CD4-positive, alpha-beta T cell (primary cell): ENCODE results near the gene CENPS. TPM values are rescaled to one million over a fixed set of nuclear protein-coding genes. Genes with fewer than 3 reads are reported as not detected.

Source experiments
- ATAC-seq: fragments of 200-7000 bp; cut with Tn5 transposase; one replicate; pipeline ENCODE4 v1.10.0; 2022; ENCODE audit warnings: mild to moderate bottlenecking; ENCODE audit not compliant: poor library complexity
- CTCF ChIA-PET: fragments of 350-600 bp; sonication (Branson Sonifier 250); formaldehyde crosslinking; loops from one replicate; lab custom pipeline; 2021; ENCODE audit warnings: antibody characterized with exemption, inconsistent platforms; lab: Charles Lee
- POLR2A ChIA-PET: fragments of 350-600 bp; sonication (Branson Sonifier 250); formaldehyde crosslinking; loops from one replicate; lab custom pipeline; 2021; ENCODE audit warnings: antibody characterized with exemption, inconsistent platforms; lab: Charles Lee
- DNase-seq, 14 experiments: peaks; one replicate each; pipeline ENCODE4 v3.0.0-alpha.2; 2013 to 2020; ENCODE audit warnings: mixed read lengths in 2 of 14
- H3K27ac ChIP-seq, 2 donors: one replicate each; pipeline versions ENCODE4 v1.5.1 to v1.7.0; 2013; ENCODE audit warnings: low read length in 2 of 2, low read depth in 1 of 2, mild to moderate bottlenecking in 1 of 2
- H3K27me3 ChIP-seq, 2 experiments: 1 replicate in 1 of 2; 2 replicates in 1 of 2; pipeline versions ENCODE4 v1.6.1 to v1.7.0; 2013; ENCODE audit warnings: low read length in 2 of 2, control low read depth in 1 of 2, mild to moderate bottlenecking in 1 of 2, moderate library complexity in 1 of 2; ENCODE audit not compliant: insufficient read depth in 2 of 2, control insufficient read depth in 1 of 2
- H3K36me3 ChIP-seq: one replicate; pipeline ENCODE4 v1.6.1; 2013; ENCODE audit warnings: low read length, control low read depth; ENCODE audit not compliant: insufficient read depth
- H3K4me1 ChIP-seq: one replicate; pipeline ENCODE4 v1.6.1; 2013; ENCODE audit warnings: low read length, control low read depth; ENCODE audit not compliant: insufficient read depth
- H3K4me3 ChIP-seq: one replicate; pipeline ENCODE4 v1.5.1; 2013; ENCODE audit warnings: mild to moderate bottlenecking, low read length, moderate library complexity
- H3K9me3 ChIP-seq, 2 experiments: 1 replicate in 1 of 2; 2 replicates in 1 of 2; pipeline versions ENCODE4 v1.6.1 to v1.7.0; 2013; ENCODE audit warnings: low read length in 2 of 2, mild to moderate bottlenecking in 2 of 2, control low read depth in 1 of 2, moderate library complexity in 1 of 2; ENCODE audit not compliant: control insufficient read depth in 1 of 2, insufficient read depth in 1 of 2
- H3K27ac Mint-ChIP-seq: one replicate; pipeline ENCODE4 v1.8.0; 2020; ENCODE audit warnings: mixed read lengths
- H3K27me3 Mint-ChIP-seq: one replicate; pipeline ENCODE4 v1.8.0; 2021; ENCODE audit warnings: mixed read lengths
- H3K36me3 Mint-ChIP-seq: one replicate; pipeline ENCODE4 v1.8.0; 2021; ENCODE audit warnings: low read depth, mixed read lengths
- H3K4me1 Mint-ChIP-seq: one replicate; pipeline ENCODE4 v1.8.0; 2021; ENCODE audit warnings: low read depth, mixed read lengths
- H3K4me3 Mint-ChIP-seq: one replicate; pipeline ENCODE4 v1.8.0; 2020; ENCODE audit warnings: mild to moderate bottlenecking, mixed read lengths
- H3K9me3 Mint-ChIP-seq: one replicate; pipeline ENCODE4 v1.8.0; 2020; ENCODE audit warnings: mixed read lengths
- CTCF ChIP-seq: fragments of 200-600 bp; IDR thresholded peaks from one replicate; pipeline ENCODE4 v1.8.0; 2022; ENCODE audit warnings: antibody characterized with exemption, mild to moderate bottlenecking
- intact Hi-C, 2 experiments: fragments of 100-400 bp; cut with DNase I in 1 of 2; cut with micrococcal nuclease in 1 of 2; formaldehyde crosslinking; loops; one replicate each; pipeline versions ENCODE4 v1.15.1 to v1.9.0; 2023 to 2025; cut with DNase I, micrococcal nuclease
- total RNA-seq, 174 experiments: library from RNA in 2 of 174; stranded (reverse) in 2 of 174; gene quantifications; one replicate each; pipeline ENCODE4 v1.2.3 and lab custom pipeline; 2021 to 2026

The CENPS gene
- total RNA-seq, 2 experiments from 2014 or later, result 3.7 to 4.0 TPM

DNA sequence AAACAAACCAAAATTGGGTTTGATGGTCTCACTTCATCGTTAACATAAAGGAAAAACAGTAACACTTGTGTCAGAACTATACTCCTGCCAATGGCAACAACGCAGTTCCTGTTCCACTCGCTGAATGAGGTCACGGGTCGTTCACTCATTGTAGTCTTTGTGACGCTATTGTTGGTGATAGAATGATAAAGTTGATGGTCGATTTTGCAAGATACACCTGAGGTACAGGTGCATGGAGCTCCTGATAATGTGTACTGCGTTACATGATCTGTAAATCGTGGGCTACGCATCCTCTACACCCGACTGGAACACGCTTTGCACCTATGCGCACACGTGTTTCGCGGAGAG is 391 bp upstream of the CENPS start:
- H3K4me1 ChIP-seq, result peaks cover 26% of the 10 kb centered on the region
- DNase-seq (peak in 6 of 14 experiments; percentile 8 to 66 (median 50)), ATAC-seq (peak; percentile 31)
- intact Hi-C loops, result loop anchor here (1.0 to 5.0 kb wide), 10 partner anchors 31 to 938 kb away; partner anchors contain the start of genes DFFA (in 1 of the 2), LZIC (in 1 of the 2), NMNAT1 (in 1 of the 2) and PGD (in 1 of the 2)
- Mint-ChIP-seq H3K9me3 (no peaks in the 10 kb centered on the region), H3K4me3 (peak overlapping the region; percentile 94), H3K36me3 (peaks cover 6% of the 10 kb centered on the region), H3K27me3 (no peaks in the 10 kb centered on the region), H3K4me1 (peaks cover 23% of the 10 kb centered on the region), H3K27ac (peak overlapping the region; percentile 92)
- H3K9me3 ChIP-seq, result no peaks in the 10 kb centered on the region
- TF ChIP-seq CTCF, result no peak
- ChIA-PET POLR2A (interaction anchor here (0.6 to 2.2 kb wide), 7 partner anchors 21 to 801 kb away, joined by 3 to 20 read pairs (median 4); partner anchors contain the start of genes KIF1B and PEX14), CTCF (interaction anchor here (0.6 to 3.0 kb wide), 17 partner anchors 12 to 1005 kb away, joined by 3 to 35 read pairs (median 4); partner anchors contain the start of genes DFFA, KIF1B, PEX14 and PGD)
- no peaks in the 10 kb centered on the region for H3K27me3 ChIP-seq
- peak overlapping the region; percentile 71 for H3K4me3 ChIP-seq
- H3K27ac ChIP-seq, result peak overlapping the region; percentile 30 to 65
- H3K36me3 ChIP-seq, result no peaks in the 10 kb centered on the region

GRCh38 chr1:10431070-10431730 is 967 bp downstream of the CENPS start:
- peak overlapping the region; percentile 92 for H3K27ac Mint-ChIP-seq
- H3K4me1 Mint-ChIP-seq, result peaks cover 23% of the 10 kb centered on the region
- H3K36me3 Mint-ChIP-seq, result peaks cover 6% of the 10 kb centered on the region
- peak in 2 of 14 experiments; percentile 14 to 59 for DNase-seq
- no peaks in the 10 kb centered on the region for H3K9me3 Mint-ChIP-seq
- H3K4me3 Mint-ChIP-seq, result peak overlapping the region; percentile 94
- ChIA-PET CTCF (interaction anchor here (0.6 to 3.0 kb wide), 6 partner anchors 31 to 581 kb away, joined by 3 to 35 read pairs (median 14); partner anchors contain the start of genes KIF1B, PGD and TARDBP), POLR2A (interaction anchor here (0.8 to 2.2 kb wide), 6 partner anchors 30 to 221 kb away, joined by 3 to 20 read pairs (median 6); partner anchors contain the start of genes DFFA, KIF1B, PEX14 and PGD)
- intact Hi-C loops, result loop anchor here in 1 of 2 experiments (2.0 to 5.0 kb wide), 2 partner anchors 436 to 804 kb away; no protein-coding TSS in a partner anchor
- Histone ChIP-seq H3K36me3 (no peaks in the 10 kb centered on the region), H3K27ac (peak overlapping the region in 1 of 2 donors; percentile 65), H3K9me3 (no peaks in the 10 kb centered on the region), H3K4me1 (peaks cover 26% of the 10 kb centered on the region), H3K27me3 (no peaks in the 10 kb centered on the region), H3K4me3 (peak overlapping the region; percentile 71)
- no peaks in the 10 kb centered on the region for H3K27me3 Mint-ChIP-seq
- ATAC-seq, result peak; percentile 5
- no peak for TF ChIP-seq CTCF

- no peaks in the 10 kb centered on the region for H3K27me3 ChIP-seq
- no peak for TF ChIP-seq CTCF
- no peak for ATAC-seq
- ChIA-PET CTCF (interaction anchor here (1.7 kb wide), 1 partner anchor 62 kb away, joined by 5 read pairs; no protein-coding TSS in a partner anchor), POLR2A (no interaction called here)
- H3K4me1 Mint-ChIP-seq, result peaks cover 20% of the 10 kb centered on the region
- H3K36me3 ChIP-seq, result no peaks in the 10 kb centered on the region
- no peak overlapping the region for H3K4me3 ChIP-seq
- no peaks in the 10 kb centered on the region for H3K9me3 Mint-ChIP-seq
- intact Hi-C loops, result loop anchor here in 1 of 2 experiments (5.0 kb wide), 1 partner anchor 806 kb away; no protein-coding TSS in a partner anchor
- H3K27ac Mint-ChIP-seq, result peak overlapping the region; percentile 24
- peaks cover 6% of the 10 kb centered on the region for H3K36me3 Mint-ChIP-seq
- H3K27me3 Mint-ChIP-seq, result no peaks in the 10 kb centered on the region
- H3K9me3 ChIP-seq, result no peaks in the 10 kb centered on the region
- H3K4me3 Mint-ChIP-seq, result peak overlapping the region; percentile 56
- no peak for DNase-seq
- H3K4me1 ChIP-seq, result peaks cover 22% of the 10 kb centered on the region
- no peak overlapping the region for H3K27ac ChIP-seq
These were observed 2.9 kb downstream of the CENPS start for GRCh38 chr1:10432910-10433700.
